Astrocyte of the cerebellum (primary cell): ENCODE measurements around the gene FAM219B.
"Not testable (repeated sequence)": the region's sequence is repeated elsewhere in the genome, so short reads cannot be mapped to it uniquely, and the experiment has no call there.

Source experiments
- DNase-seq: peaks from one replicate; pipeline ENCODE4 v3.0.0-alpha.2; 2011; ENCODE audit warnings: low read depth
- H3K4me3 ChIP-seq: 2 replicates; pipeline ENCODE4 v1.5.1; 2011; ENCODE audit warnings: mild to moderate bottlenecking, low read depth, low read length, moderate library complexity
- CTCF ChIP-seq: IDR thresholded peaks from 2 replicates; pipeline ENCODE4 v1.5.1; 2012; ENCODE audit warnings: low read length, low read depth, moderate library complexity, mild to moderate bottlenecking; ENCODE audit errors: missing control alignments
- in situ Hi-C: cut with HindIII; loops from 2 replicates; pipeline ENCODE4 v1.10.0; 2017; ENCODE audit warnings: low sequenced_read_pairs

Gene FAM219B

GRCh38 chr15:74903676-74904075 lies 3.0 kb downstream of the FAM219B start:
- DNase-seq: no peak
- no peak overlapping the region for H3K4me3 ChIP-seq
- TF ChIP-seq CTCF: no peak
- in situ Hi-C loops: no loop called here

- TF ChIP-seq CTCF: no peak
- DNase-seq: no peak
- in situ Hi-C loops: no loop called here
- no peak overlapping the region for H3K4me3 ChIP-seq
Measured at GRCh38 chr15:74902295-74903075, 4.2 kb downstream of the FAM219B start.

GRCh38 chr15:74901612-74902063 lies 5.0 kb downstream of the FAM219B start:
- no peak for DNase-seq
- no peak overlapping the region for H3K4me3 ChIP-seq
- in situ Hi-C loops: no loop called here
- TF ChIP-seq CTCF: peak; percentile 85

GRCh38 chr15:74897300-74897701 lies 9.3 kb downstream of the FAM219B start:
- in situ Hi-C loops: no loop called here
- DNase-seq: no peak
- no peak overlapping the region for H3K4me3 ChIP-seq
- no peak for TF ChIP-seq CTCF

- DNase-seq: no peak
- no peak overlapping the region for H3K4me3 ChIP-seq
- in situ Hi-C loops: no loop called here
- TF ChIP-seq CTCF: no peak
Measured at GRCh38 chr15:74896316-74896715, 10.3 kb downstream of the FAM219B start.

- H3K4me3 ChIP-seq: no peak overlapping the region
- in situ Hi-C loops: no loop called here
- no peak for DNase-seq
- TF ChIP-seq CTCF: no peak
Measured at GRCh38 chr15:74895830-74896229, 10.8 kb downstream of the FAM219B start.

GRCh38 chr15:74894383-74894782 lies 12.3 kb downstream of the FAM219B start:
- H3K4me3 ChIP-seq, DNase-seq, in situ Hi-C loops: not testable (repeated sequence)
